Epithelial cell of prostate (primary cell): ENCODE data around the gene TMEM260.
"Not testable (repeated sequence)": the region's sequence is repeated elsewhere in the genome, so short reads cannot be mapped to it uniquely, and the experiment has no call there.

Source experiments
- DNase-seq: peaks from one replicate; pipeline ENCODE4 v3.0.0-alpha.2; 2011; ENCODE audit warnings: low read depth, low spot score
- H3K27ac ChIP-seq: fragments of 450-650 bp; 2 replicates; pipeline ENCODE4 v1.5.1; 2017; ENCODE audit warnings: mild to moderate bottlenecking

The TMEM260 gene

GRCh38 chr14:56664811-56665421 is 85.3 kb downstream of the TMEM260 start:
- H3K27ac ChIP-seq, result no peak overlapping the region
- no peak for DNase-seq

- peak overlapping the region; percentile 60 for H3K27ac ChIP-seq
- no peak for DNase-seq
Measured at GRCh38 chr14:56666294-56666693, 86.7 kb downstream of the TMEM260 start.

GRCh38 chr14:56666716-56667115 is 87.1 kb downstream of the TMEM260 start:
- H3K27ac ChIP-seq, result peak overlapping the region; percentile 60
- DNase-seq, result no peak

GRCh38 chr14:56667290-56667689 is 87.7 kb downstream of the TMEM260 start:
- H3K27ac ChIP-seq, result peak overlapping the region; percentile 60
- DNase-seq, result not testable (repeated sequence)

- no peak for DNase-seq
- no peak overlapping the region for H3K27ac ChIP-seq
Measured at GRCh38 chr14:56676042-56676441, 96.4 kb downstream of the TMEM260 start.

- H3K27ac ChIP-seq, result no peak overlapping the region
- no peak for DNase-seq
Measured at GRCh38 chr14:56678838-56679237, 99.2 kb downstream of the TMEM260 start.

GRCh38 chr14:56686416-56686815 is 106.8 kb downstream of the TMEM260 start:
- no peak for DNase-seq
- no peak overlapping the region for H3K27ac ChIP-seq

GRCh38 chr14:56687123-56687522 is 107.5 kb downstream of the TMEM260 start:
- DNase-seq, result no peak
- H3K27ac ChIP-seq, result no peak overlapping the region

GRCh38 chr14:56694609-56695008 is 115.0 kb downstream of the TMEM260 start:
- no peak for DNase-seq

GRCh38 chr14:56695216-56695615 is 115.6 kb downstream of the TMEM260 start:
- DNase-seq, H3K27ac ChIP-seq: not testable (repeated sequence)

More at GRCh38 chr14:56694609-56695008, 115.0 kb downstream of the TMEM260 start:
- H3K27ac ChIP-seq, result no peak overlapping the region
